Esophagus muscularis mucosa (tissue), 3 donors: Measurements from ENCODE around the gene CAST.
"Not testable (repeated sequence)": the region's sequence is repeated elsewhere in the genome, so short reads cannot be mapped to it uniquely, and the experiment has no call there.

Source experiments
- CTCF ChIP-seq, 3 experiments: fragments of 200-600 bp in 2 of 3; fragments of 450-650 bp in 1 of 3; sonication (generic) in 2 of 3; IDR thresholded peaks; one replicate each; pipeline ENCODE4 v1.5.1; 2017 to 2019; ENCODE audit warnings: antibody characterized with exemption in 3 of 3, mild to moderate bottlenecking in 2 of 3, moderate library complexity in 1 of 3
- POLR2A ChIP-seq: fragments of 450-650 bp; IDR thresholded peaks from one replicate; pipeline ENCODE4 v1.6.1; 2017; ENCODE audit warnings: antibody characterized with exemption, moderate library complexity, mild to moderate bottlenecking, low read depth
- POLR2AphosphoS5 ChIP-seq, 2 donors: sonication (generic); formaldehyde crosslinking; IDR thresholded peaks; one replicate each; pipeline ENCODE4 v1.6.1; 2017; ENCODE audit warnings: antibody characterized with exemption in 2 of 2

GRCh38 chr5:96801718-96802117, 139.5 kb downstream of the CAST start:
- TF ChIP-seq CTCF (IDR thresholded peaks at IDR 0.05); POLR2A; POLR2AphosphoS5 (IDR thresholded peaks at IDR 0.05): not testable (repeated sequence)
